ENCODE measurements around the gene CCDC9B. TPM values are rescaled to one million over a fixed set of nuclear protein-coding genes. Genes with fewer than 3 reads are reported as not detected.

Gene CCDC9B
- total and polyA plus RNA-seq, 7 donors = 14.5 to 161 (median 87.0) TPM

DNA sequence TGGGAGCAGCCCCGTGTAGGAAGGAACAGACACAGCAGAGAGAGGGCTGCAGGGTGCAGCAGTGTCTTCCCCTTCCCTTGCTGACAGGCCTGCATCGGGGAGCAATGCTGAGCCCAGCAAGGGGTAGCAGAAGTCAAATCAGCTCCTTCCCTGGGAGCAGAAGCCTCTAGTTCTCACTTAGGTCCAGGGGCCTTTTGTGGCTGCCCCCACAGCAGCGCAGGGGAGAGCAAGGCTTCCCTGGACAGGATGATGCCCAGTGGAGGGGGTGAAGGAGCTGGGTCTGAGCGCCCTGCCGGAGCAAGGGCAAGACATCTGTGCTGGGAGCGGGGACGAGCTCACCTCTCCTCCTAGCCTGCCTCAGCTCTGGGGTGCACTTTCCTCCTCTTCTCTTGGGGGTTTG is 33.8 kb downstream of the CCDC9B start:
- no peaks in the 10 kb centered on the region for H3K27me3 ChIP-seq (ENCODE audit: insufficient read depth in 3 of 3, low read length in 2 of 3)
- 68 to 82% (median 82%) methylated on average over 7 of the region's 7 CpGs for WGBS, 3 donors
- ATAC-seq (no peak), DNase-seq (no peak)
- peak overlapping the region; percentile 43 for H3K4me3 ChIP-seq
- intact Hi-C loops (cut with DNase I) = no loop called here
- H3K27ac ChIP-seq = no peak overlapping the region
- H3K9me3 ChIP-seq = no peaks in the 10 kb centered on the region
- no peaks in the 10 kb centered on the region for H3K4me1 ChIP-seq
- H3K36me3 ChIP-seq (ENCODE audit: insufficient read depth in 1 of 2, low read depth in 1 of 2) = no peaks in the 10 kb centered on the region
- TF ChIP-seq, protein P1, sequence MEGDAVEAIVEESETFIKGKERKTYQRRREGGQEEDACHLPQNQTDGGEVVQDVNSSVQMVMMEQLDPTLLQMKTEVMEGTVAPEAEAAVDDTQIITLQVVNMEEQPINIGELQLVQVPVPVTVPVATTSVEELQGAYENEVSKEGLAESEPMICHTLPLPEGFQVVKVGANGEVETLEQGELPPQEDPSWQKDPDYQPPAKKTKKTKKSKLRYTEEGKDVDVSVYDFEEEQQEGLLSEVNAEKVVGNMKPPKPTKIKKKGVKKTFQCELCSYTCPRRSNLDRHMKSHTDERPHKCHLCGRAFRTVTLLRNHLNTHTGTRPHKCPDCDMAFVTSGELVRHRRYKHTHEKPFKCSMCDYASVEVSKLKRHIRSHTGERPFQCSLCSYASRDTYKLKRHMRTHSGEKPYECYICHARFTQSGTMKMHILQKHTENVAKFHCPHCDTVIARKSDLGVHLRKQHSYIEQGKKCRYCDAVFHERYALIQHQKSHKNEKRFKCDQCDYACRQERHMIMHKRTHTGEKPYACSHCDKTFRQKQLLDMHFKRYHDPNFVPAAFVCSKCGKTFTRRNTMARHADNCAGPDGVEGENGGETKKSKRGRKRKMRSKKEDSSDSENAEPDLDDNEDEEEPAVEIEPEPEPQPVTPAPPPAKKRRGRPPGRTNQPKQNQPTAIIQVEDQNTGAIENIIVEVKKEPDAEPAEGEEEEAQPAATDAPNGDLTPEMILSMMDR (IDR thresholded peaks at IDR 0.05) = no peak

DNA sequence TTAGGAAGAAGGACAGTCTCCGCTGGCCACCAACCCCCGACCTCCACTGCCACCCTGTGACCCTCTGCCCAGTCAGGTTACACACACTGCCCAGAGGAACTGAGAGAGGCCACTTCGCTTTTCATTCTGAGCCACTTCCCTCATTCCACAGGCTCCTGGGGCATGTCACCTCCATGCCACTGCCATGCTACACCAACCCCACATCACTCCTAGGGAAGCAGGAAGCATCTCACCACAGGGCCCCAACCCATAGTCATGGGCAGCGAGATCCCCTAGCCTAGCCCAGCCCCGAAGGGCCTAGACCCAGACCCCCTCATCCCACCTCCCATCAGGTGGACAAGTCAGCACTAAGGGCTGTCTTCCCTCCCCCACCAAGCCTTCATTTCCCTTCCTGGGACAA is 34.4 kb downstream of the CCDC9B start:
- ATAC-seq (no peak), DNase-seq (no peak)
- Histone ChIP-seq H3K27me3 (ENCODE audit: insufficient read depth in 3 of 3, low read length in 2 of 3) (no peaks in the 10 kb centered on the region), H3K4me1 (no peaks in the 10 kb centered on the region), H3K36me3 (ENCODE audit: insufficient read depth in 1 of 2, low read depth in 1 of 2) (no peaks in the 10 kb centered on the region), H3K27ac (no peak overlapping the region), H3K9me3 (no peaks in the 10 kb centered on the region), H3K4me3 (peak overlapping the region; percentile 43)
- intact Hi-C loops (cut with DNase I) = no loop called here
- TF ChIP-seq, protein P1 (IDR thresholded peaks at IDR 0.05) = no peak
- 90 to 94% (median 91%) methylated on average over 5 of the region's 5 CpGs for WGBS, 3 donors

DNA sequence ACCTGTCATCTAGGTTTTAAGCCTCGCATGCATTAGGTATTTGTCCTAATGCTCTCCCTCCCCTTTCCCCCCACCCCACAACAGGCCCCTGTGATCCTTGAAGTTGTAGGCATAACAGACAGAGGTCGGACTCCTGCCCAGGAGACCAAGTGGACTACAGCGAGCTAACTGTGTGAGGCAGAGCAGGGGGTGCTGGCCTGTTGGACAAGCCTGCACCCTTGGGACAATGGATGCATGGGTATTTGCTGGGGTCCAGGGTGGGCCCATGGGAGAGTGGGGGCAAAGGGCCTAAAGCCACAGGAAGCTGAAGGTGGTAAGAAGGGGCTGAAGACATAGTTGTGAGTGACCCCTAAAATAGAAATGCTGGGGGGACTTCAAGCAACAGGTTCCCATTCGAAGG is 35.5 kb downstream of the CCDC9B start:
- WGBS, 3 donors = 88 to 92% (median 91%) methylated on average over 4 of the region's 4 CpGs
- H3K9me3 ChIP-seq = no peaks in the 10 kb centered on the region
- H3K27me3 ChIP-seq (ENCODE audit: insufficient read depth in 3 of 3, low read length in 2 of 3) = no peaks in the 10 kb centered on the region
- no peak for ATAC-seq
- H3K4me1 ChIP-seq = no peaks in the 10 kb centered on the region
- H3K27ac ChIP-seq = no peak overlapping the region
- TF ChIP-seq, protein P1 (IDR thresholded peaks at IDR 0.05) = no peak
- no peak for DNase-seq
- no peaks in the 10 kb centered on the region for H3K36me3 ChIP-seq (ENCODE audit: insufficient read depth in 1 of 2, low read depth in 1 of 2)
- no peak overlapping the region for H3K4me3 ChIP-seq
- intact Hi-C loops (cut with DNase I) = no loop called here

DNA sequence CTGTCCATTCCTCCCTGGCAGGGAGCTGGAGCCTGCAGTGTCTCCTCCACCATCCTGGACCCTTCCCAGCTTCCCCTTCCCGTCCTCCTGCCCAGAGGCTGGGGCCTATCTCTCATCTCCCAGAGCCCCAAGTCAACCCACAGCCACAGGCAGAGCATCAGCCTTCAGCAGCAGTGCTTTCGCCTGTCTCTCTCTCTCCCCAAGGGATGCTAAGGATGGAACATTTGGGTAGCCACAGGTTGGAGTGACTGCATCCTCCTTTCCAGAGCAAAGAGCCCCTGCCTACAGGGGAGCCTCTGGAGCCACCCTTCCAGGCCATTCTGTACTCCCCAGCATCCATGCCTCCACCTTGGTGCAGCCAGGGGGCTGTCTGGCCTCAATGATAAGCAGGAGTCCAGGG is 37.2 kb downstream of the CCDC9B start:
- DNase-seq (no peak), ATAC-seq (no peak)
- H3K4me1 ChIP-seq = no peaks in the 10 kb centered on the region
- WGBS, 3 donors = 78 to 96% (median 88%) methylated on average over 2 of the region's 2 CpGs
- TF ChIP-seq, protein P1 (IDR thresholded peaks at IDR 0.05) = no peak
- peaks cover 4% of the 10 kb centered on the region for H3K9me3 ChIP-seq
- no peak overlapping the region for H3K27ac ChIP-seq
- no peak overlapping the region for H3K4me3 ChIP-seq
- no peaks in the 10 kb centered on the region for H3K36me3 ChIP-seq (ENCODE audit: insufficient read depth in 1 of 2, low read depth in 1 of 2)
- intact Hi-C loops (cut with DNase I) = no loop called here
- no peaks in the 10 kb centered on the region for H3K27me3 ChIP-seq (ENCODE audit: insufficient read depth in 3 of 3, low read length in 2 of 3)

DNA sequence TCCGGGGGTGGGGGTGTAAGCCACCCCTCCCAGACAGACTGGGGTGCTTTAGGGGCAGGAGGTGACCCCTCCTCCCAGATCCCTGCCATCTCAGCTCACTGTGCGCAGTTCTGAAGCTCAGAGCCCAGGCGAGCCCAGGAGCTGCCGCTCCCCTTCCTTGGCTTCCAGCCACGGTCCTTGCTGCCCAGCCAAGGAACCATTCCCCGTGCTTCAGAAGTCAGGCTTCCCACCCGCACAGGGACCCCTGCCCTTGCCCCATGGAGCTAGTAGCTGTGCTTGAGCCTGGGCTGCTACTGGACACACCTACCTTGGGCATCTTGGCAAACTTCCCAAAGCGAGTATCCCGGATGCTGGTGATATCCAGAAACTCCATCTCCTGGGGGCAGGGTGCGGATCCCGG is 37.8 kb downstream of the CCDC9B start:
- ATAC-seq (no peak), DNase-seq (no peak)
- Histone ChIP-seq H3K27ac (no peak overlapping the region), H3K4me1 (no peaks in the 10 kb centered on the region), H3K27me3 (ENCODE audit: insufficient read depth in 3 of 3, low read length in 2 of 3) (no peaks in the 10 kb centered on the region), H3K36me3 (ENCODE audit: insufficient read depth in 1 of 2, low read depth in 1 of 2) (no peaks in the 10 kb centered on the region), H3K9me3 (peaks cover 4% of the 10 kb centered on the region), H3K4me3 (no peak overlapping the region)
- WGBS, 3 donors = 59 to 71% (median 60%) methylated on average over 10 to 11 of the region's 11 CpGs
- intact Hi-C loops (cut with DNase I) = no loop called here
- TF ChIP-seq, protein P1 (IDR thresholded peaks at IDR 0.05) = no peak
